NCI-H524 (cell line): ENCODE results near the gene ZSWIM3.
"Not testable (repeated sequence)": the region's sequence is repeated elsewhere in the genome, so short reads cannot be mapped to it uniquely, and the experiment has no call there.

Source experiments
- DNase-seq, 2 experiments: peaks; one replicate each; lab custom pipeline; 2025; lab: John Stamatoyannopoulos, UW

The ZSWIM3 gene

GRCh38 chr20:45890985-45891983, 33.9 kb downstream of the ZSWIM3 start, which contains the start of the genes CTSA and NEURL2:
Gene CTSA, plus strand, starts transcription at chr20:45891335. Its CDS starts 234 bp downstream, at chr20:45891569.
Gene NEURL2, minus strand, starts transcription at chr20:45891208. Its CDS starts 217 bp downstream, at chr20:45890991.
- peak; percentile 81 to 84 for DNase-seq

- peak in 1 of 2 experiments; percentile 33 for DNase-seq
Observed at GRCh38 chr20:45892049-45892825, 34.8 kb downstream of the ZSWIM3 start.

- no peak for DNase-seq
Observed at GRCh38 chr20:45892828-45893500, 35.5 kb downstream of the ZSWIM3 start.

GRCh38 chr20:45893831-45894230, 36.4 kb downstream of the ZSWIM3 start:
- no peak for DNase-seq

GRCh38 chr20:45894797-45895196, 37.4 kb downstream of the ZSWIM3 start:
- DNase-seq = no peak

- DNase-seq = no peak
Observed at GRCh38 chr20:45896641-45897161, 39.3 kb downstream of the ZSWIM3 start.

GRCh38 chr20:45897289-45897688, 39.9 kb downstream of the ZSWIM3 start:
- no peak for DNase-seq

GRCh38 chr20:45897692-45898091, 40.3 kb downstream of the ZSWIM3 start:
- no peak for DNase-seq

GRCh38 chr20:45898285-45898684, 40.9 kb downstream of the ZSWIM3 start:
- no peak for DNase-seq

- no peak for DNase-seq
Observed at GRCh38 chr20:45899046-45899835, 41.8 kb downstream of the ZSWIM3 start.

GRCh38 chr20:45901332-45901731, 43.9 kb downstream of the ZSWIM3 start:
- not testable (repeated sequence) for DNase-seq

- no peak for DNase-seq
Observed at GRCh38 chr20:45902199-45902701, 44.8 kb downstream of the ZSWIM3 start.

- no peak for DNase-seq
Observed at GRCh38 chr20:45904583-45905504, 47.4 kb downstream of the ZSWIM3 start.

GRCh38 chr20:45905505-45906079, 48.2 kb downstream of the ZSWIM3 start:
- DNase-seq = no peak

GRCh38 chr20:45907219-45907948, 50.0 kb downstream of the ZSWIM3 start:
- no peak for DNase-seq

GRCh38 chr20:45908084-45908483, 50.7 kb downstream of the ZSWIM3 start:
- no peak for DNase-seq

- no peak for DNase-seq
Observed at GRCh38 chr20:45909336-45909808, 52.0 kb downstream of the ZSWIM3 start.
